ENCODE results near the gene CPEB4.

CPEB4 gene

DNA sequence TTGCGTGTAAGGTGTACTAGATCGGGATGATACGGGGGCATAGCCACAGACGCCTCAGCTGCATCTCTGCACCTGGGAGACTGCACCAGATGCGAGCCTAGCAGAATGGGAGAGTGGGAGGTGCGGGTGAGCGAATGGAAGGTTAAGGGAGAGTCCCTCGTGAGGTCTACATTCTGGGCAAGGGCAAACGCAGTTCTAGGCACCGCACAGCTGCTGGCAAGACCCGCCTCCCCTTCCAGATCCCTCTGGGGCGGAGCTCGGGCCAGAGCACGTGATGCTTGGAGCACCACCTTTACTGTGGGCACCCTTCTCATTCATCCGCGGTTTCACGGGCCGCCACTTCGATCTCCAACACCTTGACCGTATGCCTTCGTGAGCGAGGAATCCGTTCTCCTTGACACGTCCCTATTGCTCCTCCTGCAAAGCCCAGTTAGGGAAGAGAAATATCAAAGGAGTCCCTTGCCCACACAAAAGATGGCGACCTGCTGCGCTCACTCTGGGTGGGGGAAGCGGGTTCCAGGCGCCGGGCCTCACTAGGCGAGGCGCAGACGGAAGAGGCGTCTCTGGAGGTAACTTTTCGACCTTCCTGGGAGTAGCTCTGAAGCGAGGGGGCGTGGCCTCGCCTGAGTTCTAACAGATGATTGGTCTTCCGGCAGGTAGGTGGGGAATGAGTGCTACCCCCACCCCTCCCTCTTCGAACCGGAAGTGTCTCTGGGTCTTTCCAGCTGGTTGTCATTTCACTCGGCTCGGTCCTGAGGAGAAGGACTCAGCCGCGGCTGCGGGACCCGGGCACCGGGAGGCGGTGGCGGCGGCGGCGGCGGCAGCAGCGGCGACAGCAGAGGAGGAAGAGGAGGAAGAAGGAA, at the start of gene CPEB4:
TSS of gene CPEB4 (plus strand) at position 740 of the 863 bp plus-strand sequence. CDS start 1,385 bp downstream, outside the sequence.
- DNase-seq (ENCODE audit: low spot score): peak; percentile 100

DNA sequence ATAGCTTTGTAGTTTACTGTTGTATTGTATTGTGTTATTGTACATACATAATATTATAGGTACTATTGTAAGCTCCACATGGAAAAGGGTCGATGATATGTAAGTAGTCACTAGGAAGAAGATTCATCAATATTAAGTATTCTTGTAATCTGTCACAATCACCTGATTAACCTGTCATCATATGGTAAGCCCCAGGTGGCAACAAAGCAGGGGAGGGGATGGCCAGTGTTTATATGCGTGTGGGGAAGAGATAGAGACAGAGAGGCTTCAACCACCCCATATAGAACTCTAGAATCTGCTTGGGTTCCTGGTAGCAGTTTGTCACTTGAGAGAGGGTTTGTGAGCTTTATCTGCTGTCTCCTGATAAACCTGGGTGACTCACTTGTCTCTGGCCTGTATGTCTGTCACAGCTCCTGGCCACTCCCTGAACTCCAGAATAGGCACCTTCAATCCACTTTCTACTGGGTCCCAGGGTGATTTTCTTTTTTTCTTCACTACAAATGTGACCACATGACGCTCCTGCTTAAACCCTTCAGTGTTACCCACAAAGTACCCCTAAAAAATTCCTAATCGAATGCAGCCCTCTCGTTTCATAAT, 48.9 kb upstream of the CPEB4 start:
- DNase-seq (ENCODE audit: low spot score): peak; percentile 31

DNA sequence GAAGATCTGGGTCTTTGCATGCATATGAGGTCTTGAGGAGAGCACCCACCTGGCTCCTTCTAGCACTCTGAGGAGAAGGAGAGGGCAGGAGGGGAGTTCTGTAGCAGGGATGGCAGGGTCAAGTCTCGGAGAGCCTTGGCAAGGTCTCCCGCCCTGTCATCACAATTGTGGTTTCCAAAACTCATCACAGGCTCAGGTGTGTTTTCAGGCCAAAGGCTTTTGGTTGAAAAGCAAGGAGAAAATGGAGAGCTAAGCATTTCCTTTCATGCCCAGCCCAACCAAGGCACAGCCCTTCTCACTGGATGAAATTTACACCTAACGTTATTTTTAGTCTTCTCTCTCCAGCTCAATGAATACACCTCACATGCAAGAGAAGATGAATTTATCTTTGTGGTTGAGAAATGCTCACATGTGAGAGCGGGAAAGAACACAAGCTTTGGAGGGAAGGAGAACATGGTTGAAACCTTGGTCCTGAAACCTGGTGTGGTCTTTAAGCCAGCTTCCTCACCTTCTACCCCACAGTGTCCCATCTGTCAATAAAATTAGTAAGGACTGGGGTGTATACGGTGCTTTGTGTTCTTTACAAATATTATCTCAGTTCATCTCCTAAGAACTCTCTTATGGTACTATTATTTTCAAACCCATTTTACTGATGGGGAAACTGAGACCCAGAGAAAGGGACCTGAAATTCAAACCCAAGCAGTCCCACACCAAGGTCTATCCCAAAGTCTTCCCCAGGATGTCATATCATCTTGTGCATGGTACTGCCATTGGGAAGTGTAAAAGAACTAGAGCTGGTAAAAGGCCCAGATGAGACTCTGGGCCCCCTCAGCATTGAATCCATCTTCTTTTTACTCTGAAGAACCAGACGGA, 47.8 kb upstream of the CPEB4 start:
- DNase-seq (ENCODE audit: low spot score): no peak

DNA sequence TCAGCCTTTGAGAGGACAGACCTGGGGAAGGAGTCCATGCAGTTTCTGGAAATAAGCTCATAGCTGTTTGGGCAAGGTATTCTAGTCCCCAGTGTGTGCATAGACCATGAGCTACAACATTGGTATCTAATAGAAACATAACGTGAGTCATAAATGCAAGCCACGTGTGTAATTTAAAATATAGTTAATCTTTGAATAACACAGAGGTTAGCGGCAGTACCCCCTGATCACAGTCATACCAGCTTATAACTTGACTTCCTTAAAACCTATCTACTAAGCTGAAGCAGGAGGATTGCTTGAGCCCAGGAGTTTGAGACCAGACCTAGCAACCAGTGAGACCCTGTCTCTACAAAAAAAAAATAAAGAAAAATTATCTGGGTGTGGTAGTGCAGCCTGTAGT, 46.4 kb upstream of the CPEB4 start:
- DNase-seq (ENCODE audit: low spot score): no peak

DNA sequence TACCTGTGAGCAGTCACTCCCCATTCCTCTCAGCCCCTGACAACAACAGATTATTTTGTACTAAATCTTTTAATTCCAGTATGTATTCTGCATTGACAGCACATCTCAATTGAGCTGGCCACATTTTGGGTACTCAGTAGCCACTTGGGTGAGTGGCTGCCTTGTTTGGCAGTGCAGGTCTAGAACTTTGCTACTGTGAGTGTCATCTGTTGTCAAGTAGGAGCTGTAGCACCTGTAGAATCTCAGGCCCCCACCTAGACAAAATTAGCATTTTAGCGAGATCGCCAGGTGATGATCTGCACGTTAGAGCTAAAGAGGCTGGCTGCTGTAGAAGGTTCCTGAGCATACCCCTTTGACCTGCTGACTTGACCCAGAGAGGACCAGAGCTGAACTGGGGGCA, 44.4 kb upstream of the CPEB4 start:
- DNase-seq (ENCODE audit: low spot score): no peak

DNA sequence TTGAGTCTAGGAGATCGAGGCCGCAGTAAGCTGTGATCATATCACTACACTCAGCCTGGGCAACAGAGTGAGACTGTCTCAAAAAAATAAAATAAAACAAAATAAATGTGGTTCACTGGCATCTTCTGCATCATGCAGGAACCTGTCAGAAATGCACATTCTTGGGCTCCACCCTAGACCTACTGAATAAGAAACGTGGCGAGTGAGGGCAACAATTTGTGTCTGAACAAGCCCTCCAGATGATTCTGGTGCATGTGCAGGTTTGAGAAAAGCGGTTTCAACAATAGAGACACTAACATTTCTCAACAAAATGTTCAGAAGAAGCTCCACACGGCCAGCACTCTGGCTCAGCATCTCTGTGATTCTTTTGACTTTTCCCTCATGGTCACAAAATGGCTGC, 42.8 kb upstream of the CPEB4 start:
- DNase-seq (ENCODE audit: low spot score): no peak

DNA sequence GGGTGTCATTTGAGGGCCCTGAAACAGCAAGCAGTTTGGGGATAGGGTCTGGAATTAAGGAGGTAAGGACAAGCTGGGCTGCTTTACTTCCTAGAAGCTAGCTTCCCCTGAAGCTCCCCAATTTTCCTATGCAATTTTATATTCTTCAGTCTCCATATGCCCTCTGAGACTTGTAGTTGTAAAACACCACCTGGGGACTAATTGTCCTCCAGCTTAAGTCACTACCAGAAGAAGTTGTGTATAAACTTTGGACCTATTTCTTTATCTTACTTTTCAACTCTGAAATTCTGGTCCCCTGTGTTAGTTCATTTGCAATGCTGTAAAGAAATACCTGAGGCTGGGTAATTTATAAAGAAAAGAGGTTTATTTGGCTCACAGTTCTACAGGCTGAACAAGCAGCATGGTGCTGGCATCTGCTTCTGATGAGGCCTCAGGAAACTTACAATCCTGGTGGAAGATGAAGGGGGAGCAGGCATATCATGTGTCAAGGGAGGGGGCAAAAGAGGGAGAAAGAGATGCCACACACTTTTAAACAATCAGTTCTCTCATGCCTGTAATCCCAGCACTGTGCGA, 41.1 kb upstream of the CPEB4 start:
- DNase-seq (ENCODE audit: low spot score): no peak

DNA sequence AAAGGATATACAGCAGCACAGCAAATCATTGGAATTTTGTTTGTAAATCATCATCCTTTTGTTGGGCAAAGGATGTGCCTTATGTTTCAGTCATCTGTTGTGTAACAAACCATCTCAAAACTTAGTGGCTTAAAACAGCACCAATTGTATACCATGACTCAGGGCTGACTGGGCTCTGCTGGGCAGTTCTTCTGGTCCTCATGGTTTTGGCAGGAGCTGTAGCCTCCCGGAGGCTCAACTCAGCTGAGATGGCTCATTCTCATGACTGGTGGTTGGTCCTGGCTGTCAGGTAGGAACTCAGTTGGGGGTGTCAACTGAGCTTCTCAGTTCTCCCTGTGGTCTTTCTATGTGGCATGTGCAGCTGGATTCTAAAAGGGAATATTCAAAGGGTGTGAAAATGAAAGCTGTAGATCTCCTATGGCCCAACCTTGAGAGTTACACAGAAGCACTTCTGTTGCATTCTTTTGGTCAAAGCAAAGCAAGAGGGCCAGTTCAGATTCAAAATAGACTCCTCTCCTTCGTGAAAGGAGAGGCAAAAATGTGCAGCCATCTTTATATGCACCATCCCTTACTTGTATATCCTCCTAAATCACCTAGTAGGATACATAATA, 39.1 kb upstream of the CPEB4 start:
- DNase-seq (ENCODE audit: low spot score): no peak

DNA sequence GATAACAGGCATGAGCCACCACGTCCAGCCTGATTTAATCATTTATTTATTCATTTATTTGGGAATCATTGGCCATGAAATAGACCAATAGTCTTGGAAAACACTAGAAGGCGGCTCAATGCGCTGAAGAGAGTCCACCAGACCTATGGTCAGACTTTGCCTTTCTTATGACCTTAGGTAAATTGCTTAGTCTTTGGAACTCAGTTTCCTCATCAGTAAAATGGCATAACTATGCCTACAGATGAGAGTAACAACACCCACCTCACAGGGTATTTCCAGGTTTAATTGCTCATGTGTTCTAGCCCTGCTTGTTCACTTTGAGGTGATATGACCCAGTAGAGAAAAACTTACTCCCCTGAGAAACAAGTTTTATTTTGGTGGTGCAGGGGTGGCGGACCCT, 38.2 kb upstream of the CPEB4 start:
- DNase-seq (ENCODE audit: low spot score): no peak

DNA sequence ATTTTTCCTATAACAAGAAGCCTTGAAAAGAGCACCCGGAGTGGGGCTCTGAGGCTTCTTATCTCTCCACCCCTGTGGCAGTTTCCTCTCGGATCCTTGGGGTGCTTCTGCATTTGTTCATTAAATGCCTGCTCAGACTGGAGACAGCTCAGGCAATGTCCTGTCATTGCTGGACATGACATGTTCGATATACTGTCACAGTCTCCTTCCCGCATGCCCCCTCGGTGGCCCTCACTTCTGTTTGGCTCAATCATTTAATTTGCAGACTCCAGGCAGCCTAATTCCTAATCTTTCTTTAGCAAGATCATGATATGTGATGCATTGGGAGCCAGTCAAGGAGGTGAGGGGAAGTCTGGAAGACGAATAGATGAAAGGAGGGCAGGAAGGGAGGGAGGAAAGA, 37.5 kb upstream of the CPEB4 start:
- no peak for DNase-seq (ENCODE audit: low spot score)

DNA sequence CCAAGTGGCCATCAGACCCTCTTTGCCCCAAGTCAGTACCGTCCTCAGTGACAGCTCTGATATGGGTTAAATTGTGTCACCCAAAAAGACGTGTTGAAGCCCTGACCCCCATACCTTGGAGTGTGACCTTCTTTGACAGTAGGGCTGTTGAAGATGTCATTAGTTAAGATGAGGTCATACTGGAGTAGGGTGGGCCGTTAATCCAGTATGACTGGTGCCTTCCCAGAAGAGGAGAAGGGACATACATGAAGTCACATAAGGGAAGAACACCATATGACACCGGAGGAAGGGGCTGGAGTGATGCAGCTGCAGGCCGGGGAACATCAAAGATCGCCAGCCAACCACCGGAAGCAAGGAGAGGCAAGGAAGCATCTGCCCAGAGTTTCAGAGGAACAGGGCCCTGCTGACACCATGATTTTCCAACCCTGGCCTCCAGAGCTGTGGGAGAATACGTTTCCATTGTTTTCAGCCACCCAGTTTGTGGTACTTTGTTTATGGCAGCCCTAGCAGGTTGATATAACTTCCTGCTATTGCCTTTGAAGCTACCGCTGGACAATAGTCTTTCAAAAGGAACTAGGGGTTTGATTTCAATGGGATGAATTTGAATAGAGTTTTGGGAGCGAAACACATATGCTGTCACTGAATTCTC, 36.4 kb upstream of the CPEB4 start:
- peak; percentile 89 for DNase-seq (ENCODE audit: low spot score)

DNA sequence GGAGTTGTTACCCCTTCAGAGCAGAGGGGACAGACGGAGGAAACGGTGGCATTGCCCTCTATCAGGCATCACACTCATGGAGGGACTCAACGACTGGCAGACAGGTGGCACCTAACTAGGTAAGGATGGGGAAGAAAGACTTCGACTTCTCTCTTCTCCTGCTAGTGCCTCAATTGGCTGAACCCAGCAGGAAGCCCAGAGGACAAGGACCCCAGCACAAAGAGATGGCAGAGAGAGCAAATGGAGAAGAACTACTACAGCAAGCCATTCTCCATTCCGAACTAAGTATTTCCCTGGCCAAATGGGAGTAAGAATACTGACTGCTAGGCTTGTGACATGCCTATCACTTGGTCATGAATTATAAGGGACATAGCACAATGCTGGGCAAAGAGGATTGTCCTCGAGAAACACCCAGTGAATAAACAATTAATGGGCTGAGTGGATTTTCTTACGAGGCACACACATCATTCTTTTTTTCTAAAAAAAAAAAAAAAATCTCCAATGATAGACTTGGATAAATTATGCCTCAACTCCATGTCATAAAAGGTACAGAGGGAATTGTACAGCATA, 35.3 kb upstream of the CPEB4 start:
- DNase-seq (ENCODE audit: low spot score): no peak

DNA sequence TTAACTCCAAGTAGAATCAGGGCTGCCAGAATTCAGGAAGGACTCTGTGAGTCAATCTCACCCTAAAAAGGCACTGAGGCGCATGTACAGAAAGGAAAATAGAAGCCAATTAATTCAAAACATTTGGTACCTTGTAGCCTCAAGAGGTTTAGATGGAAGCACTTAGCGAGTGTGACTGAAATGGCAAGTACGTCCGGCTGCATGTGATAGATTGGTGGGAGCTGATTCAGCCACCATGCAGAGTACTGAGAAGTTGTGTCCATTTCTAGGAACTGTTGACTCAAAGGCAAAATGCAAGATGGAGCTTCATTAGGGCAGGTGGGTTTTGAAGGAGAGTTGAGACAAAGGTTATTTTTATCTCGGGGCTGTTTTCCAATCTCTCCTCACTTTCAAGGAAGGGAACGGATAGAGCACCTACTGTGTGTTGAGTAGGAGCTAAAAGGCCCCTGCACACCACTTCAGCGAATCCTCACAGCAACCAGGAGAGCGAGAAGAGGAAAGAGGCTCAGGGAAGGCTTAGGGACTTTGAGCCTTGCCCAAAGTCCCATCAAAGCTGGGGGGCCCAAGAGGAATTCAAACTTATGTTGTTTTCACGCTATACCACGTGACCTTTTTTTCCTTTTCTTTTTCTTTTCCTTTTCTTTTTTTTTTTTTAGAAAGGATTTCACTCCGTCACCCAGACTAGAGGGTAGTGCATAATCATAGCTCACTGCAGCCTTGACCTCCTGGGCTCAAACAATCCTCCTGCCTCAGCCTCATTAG, 34.6 kb upstream of the CPEB4 start:
- DNase-seq (ENCODE audit: low spot score): no peak

DNA sequence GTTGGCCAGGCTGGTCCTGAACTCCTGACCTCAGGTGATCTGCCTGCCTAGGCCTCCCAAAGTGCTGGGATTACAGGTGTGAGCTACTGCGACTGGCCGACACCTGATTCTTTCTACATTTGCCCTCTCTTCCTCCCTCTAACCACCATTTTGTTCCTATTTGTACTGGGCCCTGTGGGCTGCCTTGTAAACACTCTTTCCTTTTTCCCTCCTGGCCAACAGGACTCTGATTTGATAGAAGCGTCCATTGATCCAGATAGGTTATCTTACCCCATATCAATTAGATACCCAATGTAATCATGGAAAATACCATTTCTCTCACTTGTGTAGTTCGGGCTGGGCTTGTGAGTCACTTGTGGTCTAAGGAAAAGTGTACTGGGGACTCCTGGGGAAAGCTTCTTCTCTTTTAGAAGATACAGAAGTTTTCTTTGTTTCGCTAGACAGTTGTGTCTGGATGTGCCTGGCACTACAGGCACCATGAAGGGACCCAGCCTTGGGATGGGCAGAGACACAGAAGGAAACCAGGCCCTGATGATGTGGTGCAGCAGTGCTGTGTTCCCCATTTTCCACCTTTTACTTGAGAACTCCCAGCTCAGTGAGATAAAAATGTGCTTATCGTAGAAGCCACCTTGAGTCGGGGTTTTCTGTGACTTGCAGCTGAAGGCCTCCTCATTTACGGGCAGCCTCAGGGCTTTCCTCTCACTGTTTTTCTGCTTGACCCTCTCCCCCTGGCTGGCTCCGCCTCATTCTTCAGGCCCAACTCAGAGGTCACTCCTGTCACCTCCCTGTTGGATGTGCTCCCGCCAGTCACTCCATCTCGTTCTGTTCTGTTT, 32.8 kb upstream of the CPEB4 start:
- DNase-seq (ENCODE audit: low spot score): no peak

DNA sequence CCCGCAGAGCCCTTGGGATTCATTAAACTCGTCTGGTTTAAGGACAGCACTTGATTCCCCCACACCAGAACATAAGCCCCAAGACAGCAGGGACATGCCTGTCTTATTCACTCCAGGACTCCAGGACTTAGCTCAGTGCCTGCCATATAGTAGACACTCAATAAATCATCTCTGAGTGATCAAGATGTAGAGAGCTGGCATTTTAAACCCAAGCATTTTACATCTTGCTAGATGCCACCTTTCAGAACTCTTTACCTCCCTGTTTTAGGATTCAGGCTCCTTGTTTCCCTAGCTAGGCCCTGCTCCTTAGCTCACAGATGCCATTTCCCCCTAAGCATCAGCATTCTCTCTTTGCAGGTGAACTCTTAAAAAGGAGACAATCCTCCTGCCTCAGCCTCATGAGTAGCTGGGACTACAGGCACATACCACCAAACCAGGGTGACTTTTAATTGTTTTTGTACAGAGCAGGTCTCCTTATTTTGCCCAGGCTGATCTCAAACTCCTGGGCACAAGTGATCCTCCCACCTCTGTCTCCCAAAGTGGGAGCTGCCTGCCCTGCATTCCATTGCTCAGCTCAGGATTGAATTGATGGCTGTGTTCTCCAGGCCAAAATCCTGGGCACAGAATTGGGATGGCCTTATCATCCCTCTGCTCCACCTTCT, 32.0 kb upstream of the CPEB4 start:
- DNase-seq (ENCODE audit: low spot score): no peak

DNA sequence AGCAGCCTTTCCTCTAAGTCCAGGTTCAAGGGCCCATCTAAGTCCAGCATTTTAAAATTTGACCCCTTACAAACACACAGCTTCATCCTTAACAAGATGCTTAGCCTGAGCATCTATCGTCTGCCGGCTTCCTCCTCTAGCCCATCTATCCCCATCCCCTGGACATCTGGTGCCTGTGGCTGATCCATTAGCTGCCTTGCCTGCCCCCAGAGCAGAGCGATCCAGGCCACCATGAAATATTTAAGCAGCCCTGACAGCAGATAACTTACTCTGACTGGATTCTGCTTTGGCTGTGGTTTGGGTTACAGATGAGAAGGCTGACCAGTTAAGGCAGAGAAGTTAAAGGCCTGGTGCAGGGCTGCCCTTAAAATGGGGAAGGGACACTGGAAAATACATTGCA, 30.9 kb upstream of the CPEB4 start:
- no peak for DNase-seq (ENCODE audit: low spot score)

DNA sequence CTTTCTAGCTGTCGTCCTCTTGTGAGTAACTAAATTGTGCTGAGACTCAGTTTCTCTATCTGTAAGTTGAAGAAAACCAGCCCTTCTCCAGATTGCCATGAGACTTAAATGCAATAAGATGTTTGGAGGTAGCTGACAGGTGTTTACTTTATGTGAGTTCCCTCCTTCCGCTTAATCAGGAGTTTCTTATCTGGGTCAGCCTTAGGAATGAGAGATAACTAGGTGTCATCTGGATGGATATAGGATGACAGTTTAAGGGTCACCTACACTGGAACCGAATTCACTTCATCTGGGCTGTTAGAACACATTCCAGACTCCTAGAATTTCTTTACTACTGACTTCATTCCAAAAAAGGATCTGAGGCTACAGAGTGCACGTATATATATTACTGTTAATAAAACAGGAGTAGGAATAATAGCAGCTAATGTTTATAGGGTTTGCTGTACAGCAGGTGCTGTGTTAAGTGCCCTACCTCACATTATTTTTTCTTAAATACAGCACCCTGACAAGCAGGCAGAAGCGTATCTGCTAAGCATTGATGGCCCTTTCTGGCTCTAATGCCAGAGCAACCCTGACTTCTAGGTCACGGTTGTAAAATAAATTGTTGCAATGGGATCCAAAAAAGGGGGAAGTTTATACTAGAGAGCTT, 30.0 kb upstream of the CPEB4 start:
- DNase-seq (ENCODE audit: low spot score): no peak

DNA sequence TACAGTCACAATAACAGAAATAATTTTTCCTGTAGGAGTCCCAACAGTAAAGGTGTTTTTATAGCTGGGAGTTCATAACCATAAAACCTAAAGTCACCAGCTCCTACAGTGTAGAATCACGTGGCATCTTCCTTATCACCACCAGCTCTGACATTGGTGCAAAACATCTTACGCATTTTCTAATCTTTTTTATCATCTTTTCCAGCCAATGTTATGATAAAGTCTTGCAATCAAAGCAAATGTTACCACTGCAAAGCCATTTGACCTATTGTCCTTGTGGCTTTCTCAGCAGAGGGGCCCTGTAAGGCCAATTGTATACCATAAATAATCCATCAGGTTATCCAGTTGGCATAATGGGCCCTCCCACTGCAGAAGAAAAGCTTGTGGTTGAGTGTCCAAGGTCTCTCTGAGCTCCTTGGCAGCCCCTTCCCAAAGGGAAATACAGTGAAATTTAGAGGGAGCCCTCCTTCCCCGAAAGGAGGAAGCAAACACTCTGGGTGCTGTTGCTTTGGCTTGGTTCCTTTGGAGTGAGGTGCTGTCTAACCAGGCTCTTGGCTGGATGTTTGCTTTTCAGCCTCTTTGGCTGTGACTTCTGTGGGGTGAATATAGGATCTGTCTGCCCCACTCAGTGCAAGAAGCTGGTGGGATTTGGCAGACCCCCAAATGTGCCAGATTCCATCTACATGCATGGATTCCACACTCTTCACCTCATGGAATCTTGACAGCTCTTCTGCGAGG, 29.3 kb upstream of the CPEB4 start:
- DNase-seq (ENCODE audit: low spot score): no peak
